IPS-15b (cell line): ENCODE data around the gene SMLR1.
A peak's percentile ranks its signal among the peaks of the same experiment; 100 is the strongest.

ENCODE experiments used
- H3K27me3 ChIP-seq: one replicate; pipeline ENCODE4 v1.6.1; 2013; ENCODE audit warnings: low read length; ENCODE audit not compliant: control insufficient read depth, insufficient read depth
- H3K36me3 ChIP-seq: one replicate; pipeline ENCODE4 v1.6.1; 2013; ENCODE audit warnings: low read length; ENCODE audit not compliant: control insufficient read depth, insufficient read depth
- H3K4me1 ChIP-seq: one replicate; pipeline ENCODE4 v1.6.1; 2013; ENCODE audit warnings: mild to moderate bottlenecking, low read length; ENCODE audit not compliant: control insufficient read depth, insufficient read depth
- H3K4me3 ChIP-seq: one replicate; pipeline ENCODE4 v1.5.1; 2013; ENCODE audit warnings: low read depth, low read length
- H3K9ac ChIP-seq: one replicate; pipeline ENCODE4 v1.6.1; 2013; ENCODE audit warnings: low read depth, mild to moderate bottlenecking, low read length
- H3K9me3 ChIP-seq: one replicate; pipeline ENCODE4 v1.6.1; 2013; ENCODE audit warnings: mild to moderate bottlenecking, low read length; ENCODE audit not compliant: control insufficient read depth, insufficient read depth

Gene SMLR1

GRCh38 chr6:130841128-130841728 is 14.0 kb downstream of the SMLR1 start:
- H3K9ac ChIP-seq: no peak overlapping the region
- H3K9me3 ChIP-seq: no peaks in the 10 kb centered on the region
- peaks cover 6% of the 10 kb centered on the region for H3K4me1 ChIP-seq
- H3K36me3 ChIP-seq: no peaks in the 10 kb centered on the region
- H3K27me3 ChIP-seq: no peaks in the 10 kb centered on the region
- no peak overlapping the region for H3K4me3 ChIP-seq

GRCh38 chr6:130843575-130844320 is 16.5 kb downstream of the SMLR1 start:
- H3K4me3 ChIP-seq: no peak overlapping the region
- H3K36me3 ChIP-seq: no peaks in the 10 kb centered on the region
- no peaks in the 10 kb centered on the region for H3K27me3 ChIP-seq
- no peak overlapping the region for H3K9ac ChIP-seq
- no peaks in the 10 kb centered on the region for H3K9me3 ChIP-seq
- peaks cover 6% of the 10 kb centered on the region for H3K4me1 ChIP-seq

DNA sequence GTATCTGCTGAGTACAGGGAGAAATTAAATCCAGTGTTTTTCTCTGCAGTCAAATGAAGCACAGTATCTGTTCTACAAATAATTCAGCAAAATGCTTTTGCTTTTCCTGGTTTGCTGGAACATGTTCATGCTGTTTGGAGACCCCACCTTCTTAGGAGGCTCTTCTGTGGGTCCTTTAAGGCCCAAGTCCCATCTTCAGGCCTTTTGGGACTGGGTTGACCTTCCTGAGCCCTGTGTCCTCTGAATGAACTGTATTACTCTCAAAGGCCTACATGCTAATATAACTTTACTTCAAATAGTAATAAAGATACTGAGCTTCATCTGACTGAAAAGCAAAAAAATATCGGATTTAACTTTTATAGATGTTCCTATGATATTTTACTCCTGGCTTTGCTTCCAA is 19.3 kb downstream of the SMLR1 start:
- H3K4me1 ChIP-seq: no peaks in the 10 kb centered on the region
- H3K27me3 ChIP-seq: no peaks in the 10 kb centered on the region
- H3K4me3 ChIP-seq: no peak overlapping the region
- no peaks in the 10 kb centered on the region for H3K36me3 ChIP-seq
- H3K9ac ChIP-seq: no peak overlapping the region
- H3K9me3 ChIP-seq: no peaks in the 10 kb centered on the region

DNA sequence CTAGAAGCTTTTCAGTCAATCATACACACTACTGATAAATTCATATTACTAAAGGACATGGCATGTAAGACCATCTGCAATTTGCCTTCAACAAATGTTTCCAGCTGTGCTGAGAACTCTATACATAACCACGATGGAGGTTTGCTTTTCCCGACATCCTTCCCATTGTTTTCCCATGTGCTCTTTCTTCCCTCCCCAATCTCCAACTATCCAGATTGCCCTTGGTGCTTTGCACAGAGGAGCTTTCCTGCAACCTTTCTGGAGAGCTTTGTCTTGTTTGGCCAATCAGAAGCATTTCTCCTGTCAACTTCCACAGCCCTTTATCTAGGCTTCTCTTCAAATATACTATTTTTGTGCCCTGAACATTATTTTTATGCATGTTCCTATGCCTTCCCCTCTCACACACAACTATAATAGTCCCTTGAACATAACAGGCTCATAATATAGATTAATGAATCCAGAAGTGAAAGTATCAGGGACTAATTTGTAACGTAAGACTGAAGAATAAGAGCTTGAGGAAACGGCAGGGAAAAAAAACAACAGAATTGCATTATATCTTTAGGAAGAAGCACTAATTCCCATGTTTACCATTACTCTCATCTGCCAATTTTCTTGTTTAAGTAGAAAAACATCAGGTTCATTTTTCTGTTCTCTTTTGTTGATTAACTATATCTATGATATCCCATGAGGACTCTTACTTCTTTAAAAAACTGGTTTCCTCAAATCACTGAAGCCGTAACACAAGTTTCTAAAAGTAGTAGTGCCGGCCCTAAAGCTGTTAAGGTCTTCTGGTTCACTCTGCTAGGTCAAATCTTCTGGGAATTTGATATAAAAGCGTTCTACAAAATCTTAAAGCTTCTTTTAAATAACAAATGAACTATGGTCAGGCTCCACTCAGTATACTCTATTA is 20.1 kb downstream of the SMLR1 start:
- Histone ChIP-seq H3K4me1 (no peaks in the 10 kb centered on the region), H3K4me3 (no peak overlapping the region), H3K36me3 (no peaks in the 10 kb centered on the region), H3K27me3 (no peaks in the 10 kb centered on the region), H3K9me3 (no peaks in the 10 kb centered on the region), H3K9ac (no peak overlapping the region)

DNA sequence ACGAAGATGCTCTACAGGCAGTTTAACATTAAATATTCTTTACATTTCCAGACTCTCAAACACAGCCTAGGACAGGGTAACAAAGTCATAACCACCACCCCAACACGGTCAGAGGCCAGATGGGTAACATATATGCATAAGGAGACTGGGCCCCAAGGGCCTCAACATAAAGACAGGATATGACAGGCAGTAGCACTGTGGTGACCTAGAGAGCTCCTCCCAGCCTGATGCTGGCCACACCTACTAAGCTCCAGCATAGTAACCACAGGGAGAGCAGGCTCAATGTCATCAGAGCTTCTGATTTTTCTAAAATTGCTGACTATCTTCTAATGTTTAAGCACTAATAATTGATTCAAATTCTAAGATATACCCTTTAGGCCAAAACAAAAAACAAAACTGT is 21.7 kb downstream of the SMLR1 start:
- no peak overlapping the region for H3K9ac ChIP-seq
- H3K9me3 ChIP-seq: no peaks in the 10 kb centered on the region
- no peaks in the 10 kb centered on the region for H3K27me3 ChIP-seq
- H3K4me3 ChIP-seq: no peak overlapping the region
- no peaks in the 10 kb centered on the region for H3K36me3 ChIP-seq
- peaks cover 8% of the 10 kb centered on the region for H3K4me1 ChIP-seq

DNA sequence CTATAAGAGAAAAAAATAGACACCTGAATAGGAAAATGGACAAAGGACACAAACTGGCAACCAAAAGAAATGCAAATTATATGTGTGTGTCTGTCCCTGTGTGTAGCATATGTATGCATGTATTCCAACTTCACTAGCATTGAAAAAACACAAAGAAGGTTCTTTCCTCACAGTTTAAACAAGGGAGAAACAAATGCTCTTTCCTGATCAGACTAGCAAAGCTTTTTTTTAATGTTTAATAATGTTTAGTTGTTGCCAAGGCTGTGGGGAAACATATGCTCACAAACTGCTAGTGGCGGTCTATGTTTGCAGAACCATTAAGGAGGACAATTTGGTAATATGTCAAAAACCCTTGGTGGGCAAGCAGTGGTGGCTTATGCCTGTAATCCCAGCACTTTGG is 22.4 kb downstream of the SMLR1 start:
- Histone ChIP-seq H3K9me3 (no peaks in the 10 kb centered on the region), H3K27me3 (no peaks in the 10 kb centered on the region), H3K4me3 (no peak overlapping the region), H3K4me1 (peaks cover 10% of the 10 kb centered on the region), H3K36me3 (no peaks in the 10 kb centered on the region), H3K9ac (no peak overlapping the region)

DNA sequence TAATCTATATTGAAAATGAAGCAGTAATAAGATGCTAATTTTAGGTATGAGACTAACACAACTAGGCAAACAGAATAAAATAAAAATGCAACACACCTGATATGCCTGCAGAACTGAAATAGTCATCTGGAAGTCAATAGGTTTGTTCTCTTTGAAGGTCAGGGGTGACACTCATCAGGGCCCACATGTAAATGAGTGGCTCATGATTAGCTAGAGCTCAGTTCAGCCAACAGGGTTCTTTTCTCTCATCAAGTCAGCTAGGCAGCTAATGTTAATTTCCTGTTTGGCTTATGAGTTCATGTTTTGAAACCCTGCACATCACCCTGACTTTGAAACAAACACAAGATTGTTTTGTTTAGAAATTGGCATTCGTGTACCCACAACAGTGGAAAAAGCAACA is 23.8 kb downstream of the SMLR1 start:
- Histone ChIP-seq H3K9me3 (no peaks in the 10 kb centered on the region), H3K36me3 (no peaks in the 10 kb centered on the region), H3K4me1 (peaks cover 10% of the 10 kb centered on the region)

DNA sequence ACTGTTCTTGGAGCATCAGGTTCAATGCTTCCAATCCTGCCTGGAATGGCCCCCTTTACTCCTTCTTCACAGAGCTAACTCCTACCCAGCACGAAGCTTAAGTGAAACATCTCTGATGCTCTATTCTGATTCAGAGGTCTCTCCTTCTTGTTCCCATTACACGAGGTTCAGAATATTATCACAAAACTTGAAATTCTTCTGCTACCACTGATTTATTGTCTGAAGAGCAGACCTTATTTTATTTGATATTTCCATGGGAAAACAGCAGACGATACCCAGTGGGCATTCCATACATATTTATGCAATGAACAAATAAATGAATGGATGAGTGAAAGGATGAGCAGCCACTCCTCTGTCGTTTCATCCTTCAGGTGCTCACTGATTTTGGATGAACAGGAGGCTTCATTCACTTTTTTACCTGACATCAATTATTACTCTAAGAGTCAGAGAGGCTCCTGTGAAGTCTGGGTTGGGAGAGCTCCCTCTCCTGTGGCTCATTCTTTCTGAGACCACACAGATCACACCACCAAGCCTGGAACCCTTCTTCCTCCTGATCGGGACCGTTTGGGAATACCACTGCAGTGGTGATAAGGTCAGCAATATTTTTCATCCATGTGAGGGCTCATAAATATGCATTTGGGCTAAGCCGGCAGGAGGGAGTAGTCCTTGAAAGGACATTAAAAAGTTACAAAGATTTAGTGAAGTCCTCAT is 25.8 kb downstream of the SMLR1 start:
- Histone ChIP-seq H3K27me3 (no peaks in the 10 kb centered on the region), H3K4me1 (peaks cover 10% of the 10 kb centered on the region), H3K4me3 (no peak overlapping the region), H3K9me3 (no peaks in the 10 kb centered on the region), H3K9ac (no peak overlapping the region), H3K36me3 (no peaks in the 10 kb centered on the region)

More for the DNA sequence above, 23.8 kb downstream of the SMLR1 start:
- no peak overlapping the region for H3K9ac ChIP-seq
- no peak overlapping the region for H3K4me3 ChIP-seq
- H3K27me3 ChIP-seq: no peaks in the 10 kb centered on the region

DNA sequence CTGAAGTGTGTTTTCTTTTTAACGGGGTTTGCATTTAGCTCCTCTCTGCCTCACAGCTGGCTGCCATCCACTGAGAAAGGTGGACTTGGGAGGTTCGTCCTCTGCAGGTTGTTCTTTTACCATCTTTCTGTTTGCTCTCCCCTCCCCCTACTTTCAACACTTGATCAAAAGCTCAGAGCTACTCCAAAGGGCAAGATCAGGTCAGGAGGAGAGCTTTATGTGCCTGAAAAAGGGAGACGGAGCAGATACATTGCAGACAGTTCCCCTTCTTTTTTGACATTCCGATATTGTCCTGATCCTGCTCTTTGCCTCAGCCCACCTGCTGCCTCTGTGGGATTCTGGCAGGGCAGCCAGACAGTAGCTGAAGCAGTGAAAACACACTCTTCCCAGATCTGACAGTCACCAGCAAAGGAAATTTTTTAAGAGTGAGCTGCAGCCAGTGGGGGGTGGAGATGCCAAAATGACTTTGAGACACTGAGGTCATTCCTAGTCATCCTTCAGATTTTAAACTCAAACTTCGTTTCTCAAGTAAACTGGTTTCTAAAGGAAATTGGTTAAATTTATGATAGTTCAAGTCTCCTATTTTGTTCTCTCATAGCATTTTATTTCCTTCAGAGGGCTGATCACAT is 26.5 kb downstream of the SMLR1 start:
- H3K4me1 ChIP-seq: peaks cover 13% of the 10 kb centered on the region
- no peaks in the 10 kb centered on the region for H3K9me3 ChIP-seq
- H3K27me3 ChIP-seq: no peaks in the 10 kb centered on the region
- H3K36me3 ChIP-seq: no peaks in the 10 kb centered on the region
- no peak overlapping the region for H3K4me3 ChIP-seq
- H3K9ac ChIP-seq: no peak overlapping the region

DNA sequence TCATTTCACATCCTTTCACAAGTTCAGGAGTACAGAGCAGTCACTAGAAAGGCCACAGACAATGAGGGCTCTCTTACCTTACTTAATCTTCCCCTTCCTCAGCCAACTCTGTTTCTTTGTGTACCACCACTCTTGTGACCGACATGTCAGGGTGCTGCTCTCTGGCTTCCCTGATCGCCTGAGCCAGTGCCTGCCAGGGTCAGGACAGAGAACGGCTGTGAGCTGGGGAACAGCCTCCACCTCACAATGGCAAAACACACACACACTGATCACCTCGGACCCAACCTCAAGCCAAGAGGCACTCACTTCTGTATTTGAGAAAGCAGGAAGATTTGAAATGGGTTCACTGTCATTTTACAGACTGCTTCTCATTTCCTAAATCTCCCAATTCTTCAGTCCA is 30.8 kb downstream of the SMLR1 start:
- H3K36me3 ChIP-seq: no peaks in the 10 kb centered on the region
- no peak overlapping the region for H3K4me3 ChIP-seq
- H3K9me3 ChIP-seq: no peaks in the 10 kb centered on the region
- H3K27me3 ChIP-seq: no peaks in the 10 kb centered on the region
- peak overlapping the region; percentile 47 for H3K9ac ChIP-seq
- H3K4me1 ChIP-seq: peaks cover 13% of the 10 kb centered on the region
